Measurements from ENCODE around the gene RGS7.
"Not testable (repeated sequence)": the region's sequence is repeated elsewhere in the genome, so short reads cannot be mapped to it uniquely, and the experiment has no call there.

The RGS7 gene

DNA sequence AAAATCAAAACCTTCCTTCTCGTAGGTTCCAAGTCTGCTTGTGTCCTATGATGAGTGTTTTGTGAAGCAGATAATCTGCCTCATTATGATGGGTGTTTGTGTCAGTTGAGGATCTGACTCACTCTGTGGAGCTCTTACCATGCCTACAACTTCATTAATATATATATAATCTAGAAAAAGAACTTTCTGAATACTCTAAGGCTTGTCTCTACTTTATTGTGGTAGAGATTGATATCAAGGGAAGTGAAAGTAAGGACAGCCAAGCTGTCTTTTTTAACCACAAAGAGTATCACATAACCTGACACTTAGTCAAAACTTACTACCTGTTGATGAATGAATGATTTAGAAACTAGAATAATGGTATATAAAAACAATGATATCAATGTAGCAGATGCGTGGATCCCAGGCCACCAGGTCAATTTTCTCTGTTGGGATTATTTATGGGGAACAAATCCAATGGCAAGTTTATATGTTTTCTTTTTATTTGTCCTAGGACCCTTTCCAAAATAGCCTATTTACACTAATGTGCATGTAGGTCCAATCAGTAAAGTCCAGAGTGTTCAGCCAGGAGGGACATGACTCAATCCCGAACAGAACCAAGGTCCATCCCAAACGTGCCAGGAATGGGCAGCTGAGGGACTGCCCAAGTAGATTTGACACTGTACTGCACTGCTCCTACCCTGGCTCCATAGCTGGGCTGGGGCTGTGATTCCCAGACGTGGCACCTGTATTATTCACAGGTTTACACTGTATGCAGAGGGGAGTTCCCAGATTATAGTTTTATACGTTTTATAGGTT lies 562.8 kb downstream of the RGS7 start:
- H3K27ac ChIP-seq, result no peak overlapping the region
- H3K9me3 ChIP-seq (ENCODE audit: severe bottlenecking), result no peaks in the 10 kb centered on the region
- H3K36me3 ChIP-seq, result no peaks in the 10 kb centered on the region
- no peaks in the 10 kb centered on the region for H3K27me3 ChIP-seq (ENCODE audit: insufficient read depth, low read depth, severe bottlenecking)
- no peak overlapping the region for H3K4me3 ChIP-seq (ENCODE audit: low read depth, low read length)
- no peak for DNase-seq
- TF ChIP-seq, protein P1, sequence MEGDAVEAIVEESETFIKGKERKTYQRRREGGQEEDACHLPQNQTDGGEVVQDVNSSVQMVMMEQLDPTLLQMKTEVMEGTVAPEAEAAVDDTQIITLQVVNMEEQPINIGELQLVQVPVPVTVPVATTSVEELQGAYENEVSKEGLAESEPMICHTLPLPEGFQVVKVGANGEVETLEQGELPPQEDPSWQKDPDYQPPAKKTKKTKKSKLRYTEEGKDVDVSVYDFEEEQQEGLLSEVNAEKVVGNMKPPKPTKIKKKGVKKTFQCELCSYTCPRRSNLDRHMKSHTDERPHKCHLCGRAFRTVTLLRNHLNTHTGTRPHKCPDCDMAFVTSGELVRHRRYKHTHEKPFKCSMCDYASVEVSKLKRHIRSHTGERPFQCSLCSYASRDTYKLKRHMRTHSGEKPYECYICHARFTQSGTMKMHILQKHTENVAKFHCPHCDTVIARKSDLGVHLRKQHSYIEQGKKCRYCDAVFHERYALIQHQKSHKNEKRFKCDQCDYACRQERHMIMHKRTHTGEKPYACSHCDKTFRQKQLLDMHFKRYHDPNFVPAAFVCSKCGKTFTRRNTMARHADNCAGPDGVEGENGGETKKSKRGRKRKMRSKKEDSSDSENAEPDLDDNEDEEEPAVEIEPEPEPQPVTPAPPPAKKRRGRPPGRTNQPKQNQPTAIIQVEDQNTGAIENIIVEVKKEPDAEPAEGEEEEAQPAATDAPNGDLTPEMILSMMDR (IDR thresholded peaks at IDR 0.05; ENCODE audit: low read depth, low read length), result no peak

DNA sequence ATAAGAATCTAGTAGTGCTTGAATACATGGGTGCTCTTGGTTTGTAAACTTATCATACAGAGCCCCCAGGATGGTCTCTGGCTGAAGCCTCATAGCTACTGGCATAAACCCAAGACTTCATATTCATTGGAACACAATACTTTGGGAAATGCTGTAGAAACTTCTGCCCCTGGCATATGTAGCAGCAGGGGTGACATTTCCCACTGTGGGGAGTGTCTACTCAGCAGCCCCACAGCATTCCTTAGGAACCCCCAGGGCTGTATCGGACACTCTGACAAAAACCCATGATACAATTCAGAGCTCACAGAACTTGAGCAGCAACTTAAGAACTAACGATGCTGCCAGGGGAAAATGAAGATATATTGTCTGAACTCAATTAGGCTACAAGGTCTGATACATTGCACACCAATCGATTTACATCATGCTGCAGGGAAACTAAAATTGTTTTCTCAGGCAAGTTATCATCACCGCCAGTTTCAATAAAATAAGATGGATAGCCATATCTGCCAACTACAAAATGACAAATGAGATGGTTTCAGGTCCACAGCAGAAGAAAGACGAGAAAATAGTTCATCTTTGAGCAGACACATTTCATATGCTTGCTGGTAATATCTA lies 564.0 kb downstream of the RGS7 start:
- TF ChIP-seq, protein P1 (IDR thresholded peaks at IDR 0.05; ENCODE audit: low read depth, low read length), result no peak
- H3K4me3 ChIP-seq (ENCODE audit: low read depth, low read length), result no peak overlapping the region
- no peak for DNase-seq

DNA sequence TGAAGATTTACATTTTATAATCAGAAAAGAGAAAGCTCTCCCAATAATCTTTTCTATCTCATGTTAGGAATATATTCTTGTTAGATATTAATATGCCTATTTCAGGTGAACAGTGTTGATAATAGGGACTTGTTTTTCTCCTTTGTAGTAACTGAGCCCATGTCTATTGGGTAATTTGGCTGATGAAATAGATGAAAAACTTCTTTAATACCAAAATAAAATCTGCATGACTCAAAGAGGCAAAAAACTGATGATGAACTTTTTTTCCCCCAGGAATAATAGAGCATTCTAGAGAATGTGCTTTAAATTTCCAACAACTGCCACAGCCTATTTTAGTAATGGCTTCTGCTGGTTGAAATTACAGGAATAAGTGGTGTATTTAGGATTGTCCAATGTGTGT lies 566.1 kb downstream of the RGS7 start:
- Histone ChIP-seq H3K9me3 (ENCODE audit: severe bottlenecking) (no peaks in the 10 kb centered on the region), H3K36me3 (no peaks in the 10 kb centered on the region)

More for the DNA sequence above, 564.0 kb downstream of the RGS7 start:
- Histone ChIP-seq H3K27ac (no peak overlapping the region), H3K9me3 (ENCODE audit: severe bottlenecking) (no peaks in the 10 kb centered on the region), H3K36me3 (no peaks in the 10 kb centered on the region), H3K27me3 (ENCODE audit: insufficient read depth, low read depth, severe bottlenecking) (no peaks in the 10 kb centered on the region)

DNA sequence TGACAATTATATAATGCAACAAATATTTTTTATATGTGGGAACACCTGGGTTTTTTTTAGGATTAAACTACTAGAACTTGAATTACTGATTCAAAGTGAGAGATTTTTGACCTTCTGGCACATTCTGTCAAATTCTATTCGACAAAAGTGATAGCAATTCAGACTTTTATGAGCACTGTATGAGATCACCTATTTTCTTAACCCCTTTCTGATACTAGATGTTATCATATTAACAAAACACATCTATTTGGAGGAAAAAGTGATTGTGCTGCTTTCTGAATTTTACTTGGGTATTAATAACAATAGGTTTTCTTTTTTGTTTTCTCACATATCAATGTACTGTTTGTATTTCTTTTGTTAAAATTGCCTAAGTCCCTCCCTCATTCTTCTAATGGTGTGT lies 570.1 kb downstream of the RGS7 start:
- no peaks in the 10 kb centered on the region for H3K36me3 ChIP-seq

More for the DNA sequence above, 566.1 kb downstream of the RGS7 start:
- TF ChIP-seq, protein P1 (IDR thresholded peaks at IDR 0.05; ENCODE audit: low read depth, low read length), result no peak
- no peak overlapping the region for H3K4me3 ChIP-seq (ENCODE audit: low read depth, low read length)
- DNase-seq, result no peak
- no peaks in the 10 kb centered on the region for H3K27me3 ChIP-seq (ENCODE audit: insufficient read depth, low read depth, severe bottlenecking)
- H3K27ac ChIP-seq, result no peak overlapping the region

DNA sequence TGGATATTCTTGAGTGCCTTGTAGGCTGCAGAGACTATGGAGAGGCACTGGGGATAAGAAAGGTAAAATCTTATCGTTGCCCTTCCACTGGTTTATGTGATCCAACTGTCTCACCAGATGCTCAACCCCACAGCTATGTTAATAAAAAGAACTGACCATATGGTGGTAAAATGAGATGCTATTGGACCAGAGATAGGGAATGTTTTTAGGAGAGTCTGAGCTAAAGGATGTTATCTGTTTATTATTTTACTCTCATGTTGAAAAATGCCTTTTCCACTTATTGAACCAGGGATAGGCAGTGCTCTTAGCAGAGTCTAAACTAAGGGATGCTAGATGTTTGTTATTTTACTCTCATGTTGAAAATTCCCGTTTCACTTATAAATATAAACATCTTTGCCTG lies 572.2 kb downstream of the RGS7 start:
- no peak overlapping the region for H3K4me3 ChIP-seq (ENCODE audit: low read depth, low read length)
- H3K9me3 ChIP-seq (ENCODE audit: severe bottlenecking), result no peaks in the 10 kb centered on the region
- no peaks in the 10 kb centered on the region for H3K27me3 ChIP-seq (ENCODE audit: insufficient read depth, low read depth, severe bottlenecking)
- no peak for DNase-seq
- H3K36me3 ChIP-seq, result no peaks in the 10 kb centered on the region
- TF ChIP-seq, protein P1 (IDR thresholded peaks at IDR 0.05; ENCODE audit: low read depth, low read length), result no peak
- H3K27ac ChIP-seq, result no peak overlapping the region

More for the DNA sequence above, 570.1 kb downstream of the RGS7 start:
- H3K27me3 ChIP-seq (ENCODE audit: insufficient read depth, low read depth, severe bottlenecking), result no peaks in the 10 kb centered on the region
- no peak overlapping the region for H3K27ac ChIP-seq
- no peak overlapping the region for H3K4me3 ChIP-seq (ENCODE audit: low read depth, low read length)
- no peaks in the 10 kb centered on the region for H3K9me3 ChIP-seq (ENCODE audit: severe bottlenecking)
- DNase-seq, result no peak
- TF ChIP-seq, protein P1 (IDR thresholded peaks at IDR 0.05; ENCODE audit: low read depth, low read length), result no peak

DNA sequence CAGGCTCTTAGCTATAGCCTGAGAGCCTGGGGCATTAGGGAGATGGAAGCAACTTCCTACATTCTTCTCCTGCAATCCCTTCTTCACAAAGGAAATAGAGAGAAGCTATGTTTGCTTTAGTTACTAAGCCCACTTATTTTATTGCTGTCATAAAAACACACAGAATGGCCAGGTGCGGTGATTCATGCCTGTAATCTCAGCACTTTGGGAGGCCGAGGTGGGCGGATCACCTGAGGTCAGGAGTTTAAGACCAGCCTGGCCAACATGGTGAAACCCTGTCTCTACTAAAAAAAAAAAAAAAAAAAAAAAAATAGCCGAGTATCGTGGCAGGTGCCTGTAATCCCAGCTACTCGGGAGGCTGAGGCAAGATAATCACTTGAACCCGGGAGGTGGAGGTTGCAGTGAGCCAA lies 573.3 kb downstream of the RGS7 start:
- not testable (repeated sequence) for DNase-seq; H3K36me3 ChIP-seq; H3K9me3 ChIP-seq (ENCODE audit: severe bottlenecking); H3K4me3 ChIP-seq (ENCODE audit: low read depth, low read length); H3K27me3 ChIP-seq (ENCODE audit: insufficient read depth, low read depth, severe bottlenecking); H3K27ac ChIP-seq

Measured in WERI-Rb-1 (cell line).